H9 (cell line): Measurements from ENCODE around the gene SPTBN1. TPM values are rescaled to one million over a fixed set of nuclear protein-coding genes. Genes with fewer than 3 reads are reported as not detected.

Experiments used
- DNase-seq: peaks from one replicate; pipeline ENCODE4 v3.0.0-alpha.2; 2017
- H2AFZ ChIP-seq: one replicate; pipeline ENCODE4 v1.6.1; 2013; ENCODE audit warnings: mild to moderate bottlenecking, low read length, control low read depth, moderate library complexity
- H2AK5ac ChIP-seq: 2 replicates; pipeline ENCODE4 v1.6.1; 2013; ENCODE audit warnings: low read length, control low read depth, mixed read lengths; ENCODE audit not compliant: insufficient read length
- H2BK120ac ChIP-seq: one replicate; pipeline ENCODE4 v1.6.1; 2013; ENCODE audit warnings: low read depth, mild to moderate bottlenecking, low read length, control low read depth, inconsistent platforms; ENCODE audit not compliant: poor library complexity, severe bottlenecking
- H2BK12ac ChIP-seq: 2 replicates; pipeline ENCODE4 v1.6.1; 2013; ENCODE audit warnings: low read length, control low read depth, mixed read lengths, low read depth; ENCODE audit not compliant: insufficient read length
- H2BK15ac ChIP-seq: 2 replicates; pipeline ENCODE4 v1.6.1; 2013; ENCODE audit warnings: low read depth, low read length, control low read depth
- H2BK20ac ChIP-seq: one replicate; pipeline ENCODE4 v1.6.1; 2013; ENCODE audit warnings: low read depth, mild to moderate bottlenecking, low read length, control low read depth, inconsistent platforms; ENCODE audit not compliant: poor library complexity, severe bottlenecking
- H2BK5ac ChIP-seq: 2 replicates; pipeline ENCODE4 v1.6.1; 2013; ENCODE audit warnings: low read length, control low read depth, mixed read lengths; ENCODE audit not compliant: insufficient read length
- H3K14ac ChIP-seq: 2 replicates; pipeline ENCODE4 v1.6.1; 2013; ENCODE audit warnings: low read length, control low read depth; ENCODE audit not compliant: insufficient read depth
- H3K18ac ChIP-seq: 2 replicates; pipeline ENCODE4 v1.6.1; 2013; ENCODE audit warnings: low read depth, mild to moderate bottlenecking, mixed read lengths, low read length, control low read depth; ENCODE audit not compliant: insufficient read length
- H3K23ac ChIP-seq: 2 replicates; pipeline ENCODE4 v1.6.1; 2013; ENCODE audit warnings: low read length, control low read depth, mixed read lengths, low read depth; ENCODE audit not compliant: insufficient read length
- H3K23me2 ChIP-seq: 2 replicates; pipeline ENCODE4 v1.6.1; 2013; ENCODE audit warnings: low read depth, mild to moderate bottlenecking, mixed read lengths, low read length, control low read depth; ENCODE audit not compliant: insufficient read length, poor library complexity, severe bottlenecking
- H3K27ac ChIP-seq: 2 replicates; pipeline ENCODE4 v1.5.1; 2013; ENCODE audit warnings: low read length, control low read depth, mixed read lengths, low read depth; ENCODE audit not compliant: insufficient read length
- H3K27me3 ChIP-seq: 2 replicates; pipeline ENCODE4 v1.6.1; 2013; ENCODE audit warnings: low read length, control low read depth, inconsistent platforms; ENCODE audit not compliant: insufficient read depth
- H3K4ac ChIP-seq: 2 replicates; pipeline ENCODE4 v1.6.1; 2013; ENCODE audit warnings: low read depth, mild to moderate bottlenecking, control low read depth, inconsistent platforms, low read length, moderate library complexity
- H3K4me1 ChIP-seq: 2 replicates; pipeline ENCODE4 v1.6.1; 2013; ENCODE audit warnings: low read length, control low read depth, inconsistent platforms; ENCODE audit not compliant: insufficient read depth
- H3K4me2 ChIP-seq: 2 replicates; pipeline ENCODE4 v1.6.1; 2013; ENCODE audit warnings: low read length, control low read depth, mixed read lengths; ENCODE audit not compliant: insufficient read length, insufficient read depth
- H3K56ac ChIP-seq: 2 replicates; pipeline ENCODE4 v1.6.1; 2013; ENCODE audit warnings: low read depth, mild to moderate bottlenecking, mixed read lengths, low read length, control low read depth; ENCODE audit not compliant: insufficient read length
- H3K79me1 ChIP-seq: 2 replicates; pipeline ENCODE4 v1.6.1; 2013; ENCODE audit warnings: low read depth, mild to moderate bottlenecking, moderate library complexity, low read length, control low read depth, inconsistent platforms; ENCODE audit not compliant: insufficient read depth, poor library complexity, severe bottlenecking
- H3K79me2 ChIP-seq: 2 replicates; pipeline ENCODE4 v1.6.1; 2013; ENCODE audit warnings: low read length, control low read depth, inconsistent platforms; ENCODE audit not compliant: insufficient read depth
- H3K9ac ChIP-seq: 2 replicates; pipeline ENCODE4 v1.6.1; 2013; ENCODE audit warnings: low read length, control low read depth, mixed read lengths; ENCODE audit not compliant: insufficient read length; ENCODE audit errors: extremely low read depth
- H3K9me3 ChIP-seq: one replicate; pipeline ENCODE4 v1.6.1; 2013; ENCODE audit warnings: low read depth, low read length, inconsistent platforms; ENCODE audit not compliant: control insufficient read depth
- H3T11ph ChIP-seq: one replicate; pipeline ENCODE4 v1.6.1; 2013; ENCODE audit warnings: mild to moderate bottlenecking, low read length, control low read depth, inconsistent platforms
- H4K20me1 ChIP-seq: one replicate; pipeline ENCODE4 v1.6.1; 2013; ENCODE audit not compliant: control insufficient read depth, insufficient read length, insufficient read depth
- H4K5ac ChIP-seq: 2 replicates; pipeline ENCODE4 v1.6.1; 2013; ENCODE audit warnings: low read depth, mild to moderate bottlenecking, mixed read lengths, low read length, control low read depth; ENCODE audit not compliant: insufficient read length
- H4K8ac ChIP-seq: replicated peaks from 2 replicates; pipeline ENCODE4 v1.6.1; 2013; ENCODE audit warnings: low read length, control low read depth, mixed read lengths, low read depth; ENCODE audit not compliant: insufficient read length
- H4K91ac ChIP-seq: 2 replicates; pipeline ENCODE4 v1.6.1; 2013; ENCODE audit warnings: low read depth, mild to moderate bottlenecking, moderate library complexity, mixed read lengths, low read length, control low read depth; ENCODE audit not compliant: insufficient read length
- H3K27ac Mint-ChIP-seq, 3 experiments: 2 replicates in 2 of 3; 3 replicates in 1 of 3; pipeline ENCODE4 v1.8.0; 2020 to 2021; ENCODE audit warnings: mixed read lengths in 3 of 3, mild to moderate bottlenecking in 1 of 3, moderate library complexity in 1 of 3
- H3K27me3 Mint-ChIP-seq: 2 replicates; pipeline ENCODE4 v1.8.0; 2021; ENCODE audit warnings: low read depth, mild to moderate bottlenecking, moderate library complexity, mixed read lengths
- H3K36me3 Mint-ChIP-seq, 3 experiments: 2 replicates in 2 of 3; 3 replicates in 1 of 3; pipeline ENCODE4 v1.8.0; 2020 to 2021; ENCODE audit warnings: low read depth in 3 of 3, mixed read lengths in 3 of 3; ENCODE audit not compliant: insufficient read depth in 1 of 3
- H3K4me1 Mint-ChIP-seq, 2 experiments: 2 replicates each; pipeline ENCODE4 v1.8.0; 2020; ENCODE audit warnings: mixed read lengths in 2 of 2
- H3K4me3 Mint-ChIP-seq, 2 experiments: 2 replicates in 1 of 2; 3 replicates in 1 of 2; pipeline ENCODE4 v1.8.0; 2020 to 2021; ENCODE audit warnings: mild to moderate bottlenecking in 2 of 2, mixed read lengths in 2 of 2, moderate library complexity in 1 of 2
- H3K9me3 Mint-ChIP-seq, 2 experiments: 2 replicates in 1 of 2; 3 replicates in 1 of 2; pipeline ENCODE4 v1.8.0; 2020; ENCODE audit warnings: mild to moderate bottlenecking in 2 of 2, mixed read lengths in 2 of 2, moderate library complexity in 1 of 2
- CTCF ChIP-seq: fragments of 200-600 bp; sonication (generic); conservative IDR thresholded peaks from 3 replicates; pipeline ENCODE4 v1.8.0; 2021; ENCODE audit warnings: antibody characterized with exemption, mild to moderate bottlenecking
- WGBS: extraction: QIAGEN DNeasy Blood & Tissue Kit; methylation state at CpG from one replicate; pipeline ENCODE4 v1.1.7; 2013; ENCODE audit warnings: missing lambda C conversion rate, low lambda C conversion rate, mixed read lengths; ENCODE audit not compliant: insufficient read length; ENCODE audit errors: extremely low coverage; 5-methylcytosine and 5-hydroxymethylcytosine counted together
- total RNA-seq: library from RNA; stranded (reverse); gene quantifications from 2 replicates; pipeline ENCODE4 v1.2.1, GENCODE V29; 2021

The SPTBN1 gene
- total RNA-seq, 1 experiment from 2014 or later, result 164 TPM

GRCh38 chr2:54466870-54467269 lies 10.7 kb downstream of the SPTBN1 start:
- peaks cover 3% of the 10 kb centered on the region; the same call in 1 of the 2 replicates for H3K4me1 ChIP-seq
- no peak overlapping the region for H3K4me3 Mint-ChIP-seq
- H3K79me2 ChIP-seq, result no peaks in the 10 kb centered on the region; the same call in 1 of the 2 replicates

More at GRCh38 chr2:54466870-54467269, 10.7 kb downstream of the SPTBN1 start:
- no peak overlapping the region for H3K18ac ChIP-seq
- no peak overlapping the region for H4K91ac ChIP-seq
- Mint-ChIP-seq H3K36me3 (no peaks in the 10 kb centered on the region), H3K27ac (peak overlapping the region in 1 of 3 experiments; percentile 35; a peak in 1 of 7 replicates), H3K9me3 (no peaks in the 10 kb centered on the region), H3K4me1 (peaks cover 0 to 9% of the 10 kb centered on the region in 2 experiments; a peak in 1 of 4 replicates), H3K27me3 (no peaks in the 10 kb centered on the region)
- H4K20me1 ChIP-seq, result no peaks in the 10 kb centered on the region
- no peak overlapping the region for H2AFZ ChIP-seq
- no peak overlapping the region for H2BK12ac ChIP-seq
- H3K4ac ChIP-seq, result no peak overlapping the region
- no peaks in the 10 kb centered on the region for H3K23me2 ChIP-seq
- no peak overlapping the region for H4K8ac ChIP-seq
- no peak overlapping the region for H3K9ac ChIP-seq
- no peak overlapping the region for H3K56ac ChIP-seq
- H2AK5ac ChIP-seq, result no peak overlapping the region
- H3T11ph ChIP-seq, result no peak overlapping the region
- H4K5ac ChIP-seq, result no peak overlapping the region
- no peaks in the 10 kb centered on the region for H3K9me3 ChIP-seq
- H3K27me3 ChIP-seq, result no peaks in the 10 kb centered on the region
- H2BK5ac ChIP-seq, result no peak overlapping the region
- no peak overlapping the region for H2BK120ac ChIP-seq
- H3K14ac ChIP-seq, result no peak overlapping the region
- no peak for TF ChIP-seq CTCF
- no peak overlapping the region for H3K23ac ChIP-seq
- no peak for DNase-seq
- H3K27ac ChIP-seq, result no peak overlapping the region
- WGBS, result no CpG with 5 or more reads among the region's 4 CpGs
- no peak overlapping the region for H2BK20ac ChIP-seq
- no peak overlapping the region for H2BK15ac ChIP-seq
- H3K79me1 ChIP-seq, result no peaks in the 10 kb centered on the region
- no peak overlapping the region for H3K4me2 ChIP-seq
